Measurements from ENCODE around the gene TDP2.

GRCh38 chr6:24692415-24692814 lies 25.7 kb upstream of the TDP2 start:
- TF ChIP-seq POLR2A (IDR thresholded peaks at IDR 0.05) (no peak), CTCF (IDR thresholded peaks at IDR 0.05) (no peak)
